HepG2 (cell line): ENCODE data around the gene COX4I2. TPM values are rescaled to one million over a fixed set of nuclear protein-coding genes. Genes with fewer than 3 reads are reported as not detected.
A peak's percentile ranks its signal among the peaks of the same experiment; 100 is the strongest.

ENCODE experiments used
- BHLHE40 ChIP-seq: IDR thresholded peaks from 2 replicates; pipeline ENCODE4 v1.6.1; 2011; ENCODE audit warnings: low read length, improper control_type of control experiment
- HIC2 ChIP-seq: sonication (generic); formaldehyde crosslinking; IDR thresholded peaks from 2 replicates; pipeline ENCODE4 v1.9.0; 2022; ENCODE audit warnings: low read depth, missing genetic modification reagents
- HNF1A ChIP-seq, 2 experiments: sonication (generic) in 1 of 2; formaldehyde crosslinking in 1 of 2; IDR thresholded peaks; 2 replicates each; pipeline versions ENCODE4 v1.4.0 to v1.6.1; 2016 to 2020; ENCODE audit warnings: borderline replicate concordance in 1 of 2, low read depth in 1 of 2, mild to moderate bottlenecking in 1 of 2, missing genetic modification reagents in 1 of 2
- HNF4G ChIP-seq, 2 experiments: sonication (generic) in 1 of 2; formaldehyde crosslinking in 1 of 2; IDR thresholded peaks; 2 replicates each; pipeline versions ENCODE4 v1.4.0 to v1.6.1; 2011 to 2020; ENCODE audit warnings: borderline replicate concordance in 2 of 2, low read depth in 2 of 2, mild to moderate bottlenecking in 2 of 2, low read length in 1 of 2, missing genetic modification reagents in 1 of 2, moderate library complexity in 1 of 2
- MYPOP ChIP-seq: sonication (generic); formaldehyde crosslinking; IDR thresholded peaks from 2 replicates; pipeline ENCODE4 v1.8.1; 2023; ENCODE audit warnings: mild to moderate bottlenecking, moderate library complexity, missing genetic modification reagents
- PHF8 ChIP-seq: sonication (generic); formaldehyde crosslinking; IDR thresholded peaks from 2 replicates; pipeline ENCODE4 v1.5.0; 2020; ENCODE audit warnings: missing genetic modification reagents
- POLR2AphosphoS5 ChIP-seq: IDR thresholded peaks from 2 replicates; pipeline ENCODE4 v1.6.1; 2012; ENCODE audit warnings: low read depth, low read length
- PRDM4 ChIP-seq: sonication (generic); formaldehyde crosslinking; IDR thresholded peaks from 2 replicates; pipeline ENCODE4 v1.9.0; 2021; ENCODE audit warnings: missing genetic modification reagents, borderline replicate concordance
- SP4 ChIP-seq: sonication (generic); formaldehyde crosslinking; IDR thresholded peaks from 2 replicates; pipeline ENCODE4 v1.8.1; 2023; ENCODE audit warnings: mild to moderate bottlenecking, missing genetic modification reagents
- TRAFD1 ChIP-seq: sonication (generic); formaldehyde crosslinking; IDR thresholded peaks from 2 replicates; pipeline ENCODE4 v1.5.1; 2020; ENCODE audit warnings: missing genetic modification reagents, mild to moderate bottlenecking, borderline replicate concordance
- XBP1 ChIP-seq: sonication (generic); formaldehyde crosslinking; IDR thresholded peaks from 2 replicates; pipeline ENCODE4 v1.5.0; 2020; ENCODE audit warnings: missing genetic modification reagents
- ZFP1 ChIP-seq: IDR thresholded peaks from 2 replicates; pipeline ENCODE4 v1.6.1; 2016
- ZIK1 ChIP-seq: sonication (generic); formaldehyde crosslinking; IDR thresholded peaks from 2 replicates; pipeline ENCODE4 v1.5.0; 2020; ENCODE audit warnings: mild to moderate bottlenecking, low read depth, missing genetic modification reagents, borderline replicate concordance
- ZNF619 ChIP-seq: sonication (generic); formaldehyde crosslinking; IDR thresholded peaks from 2 replicates; pipeline ENCODE4 v1.4.0; 2020; ENCODE audit warnings: mild to moderate bottlenecking, missing genetic modification reagents
- ZNF773 ChIP-seq: sonication (generic); formaldehyde crosslinking; IDR thresholded peaks from 2 replicates; pipeline ENCODE4 v1.4.0; 2020; ENCODE audit warnings: missing genetic modification reagents, borderline replicate concordance
- ZNF878 ChIP-seq: sonication (generic); formaldehyde crosslinking; IDR thresholded peaks from 2 replicates; pipeline ENCODE4 v1.8.1; 2023; ENCODE audit warnings: mild to moderate bottlenecking, missing genetic modification reagents, moderate library complexity
- polyA plus RNA-seq, 8 experiments: library from polyadenylated mRNA; depleted of rRNA in 3 of 8; stranded (reverse) in 7 of 8; unstranded in 1 of 8; fragments of >200 nt; fragmentation: Illumina TruSeq in 4 of 8; extraction: Trizol in 4 of 8; gene quantifications; 2 replicates each; pipeline versions ENCODE4 v1.2.1 to v1.2.3, GENCODE V29; 2011 to 2016; ENCODE audit warnings: low read depth in 4 of 8, missing spikeins in 1 of 8, mixed read lengths in 1 of 8; ENCODE audit not compliant: insufficient read depth in 1 of 8
- total RNA-seq, 5 experiments: library from RNA; depleted of rRNA; stranded (reverse); fragments of >200 nt; fragmentation: Illumina TruSeq; extraction: Trizol; gene quantifications; 2 replicates each; pipeline ENCODE4 v1.2.3, GENCODE V29; 2016; ENCODE audit warnings: low read depth in 1 of 5

COX4I2 gene
- total and polyA plus RNA-seq, 2 of the 13 experiments (the other 11 are each of a cell fraction or from before 2014, with no cell fraction given), result 1.1 TPM; not detected in 1

GRCh38 chr20:31603822-31604566 lies 33.7 kb upstream of the COX4I2 start (continued):
- TF ChIP-seq TRAFD1 (CRISPR knock-in tag) (peak; percentile 94), BHLHE40 (peak; percentile 84), XBP1 (peak; percentile 49; the same call in 1 of the 2 replicates), ZIK1 (CRISPR knock-in tag) (peak; percentile 78; the same call in 1 of the 2 replicates), POLR2AphosphoS5 (peak; percentile 90), HIC2 (CRISPR knock-in tag) (peak; percentile 90), ZNF878 (CRISPR knock-in tag) (peak; percentile 33), PRDM4 (CRISPR knock-in tag) (no peak), HNF1A (IDR thresholded peaks at IDR 0.05; ENCODE audit: low read depth) (peak; percentile 86), HNF1A (CRISPR knock-in tag; IDR thresholded peaks at IDR 0.05; ENCODE audit: borderline replicate concordance) (peak; percentile 98), PHF8 (CRISPR knock-in tag) (no peak; the same call in 1 of the 2 replicates), ZFP1 (CRISPR knock-in tag) (peak; percentile 94), ZNF619 (CRISPR knock-in tag) (peak; percentile 99), SP4 (CRISPR knock-in tag) (peak; percentile 83), HNF4G (IDR thresholded peaks at IDR 0.05; ENCODE audit: borderline replicate concordance, low read depth, low read length) (peak; percentile 99), HNF4G (CRISPR knock-in tag; IDR thresholded peaks at IDR 0.05; ENCODE audit: borderline replicate concordance, low read depth) (peak; percentile 98), ZNF773 (peak; percentile 40; the same call in 1 of the 2 replicates), MYPOP (CRISPR knock-in tag) (peak; percentile 77; the same call in 1 of the 2 replicates)
